T1000 (cell line): ENCODE data around the gene INO80D.
"Not testable (repeated sequence)": the region's sequence is repeated elsewhere in the genome, so short reads cannot be mapped to it uniquely, and the experiment has no call there.

ENCODE experiments used
- DNase-seq: peaks from one replicate; lab custom pipeline; 2025; ENCODE audit warnings: mixed read lengths; lab: John Stamatoyannopoulos, UW

The INO80D gene

DNA sequence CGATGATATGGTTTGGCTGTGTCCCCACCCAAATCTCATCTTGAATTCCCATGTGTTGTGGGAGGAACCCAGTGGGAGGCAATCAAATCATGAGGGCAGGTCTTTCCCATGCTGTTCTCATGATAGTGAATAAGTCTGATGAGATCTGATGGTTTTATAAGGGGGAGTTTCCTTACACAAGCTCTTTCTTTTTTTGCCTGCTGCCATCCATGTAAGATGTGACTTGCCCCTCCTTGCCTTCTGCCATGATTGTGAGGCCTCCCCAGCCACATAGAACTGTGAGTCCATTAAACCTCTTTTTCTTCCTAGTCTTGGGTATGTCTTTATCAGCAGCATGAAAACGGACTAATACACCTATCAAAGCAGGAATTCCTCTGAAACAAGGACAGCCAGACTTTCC lies 107.2 kb downstream of the INO80D start:
- not testable (repeated sequence) for DNase-seq

GRCh38 chr2:205977699-205978098 lies 108.3 kb downstream of the INO80D start:
- DNase-seq: not testable (repeated sequence)

DNA sequence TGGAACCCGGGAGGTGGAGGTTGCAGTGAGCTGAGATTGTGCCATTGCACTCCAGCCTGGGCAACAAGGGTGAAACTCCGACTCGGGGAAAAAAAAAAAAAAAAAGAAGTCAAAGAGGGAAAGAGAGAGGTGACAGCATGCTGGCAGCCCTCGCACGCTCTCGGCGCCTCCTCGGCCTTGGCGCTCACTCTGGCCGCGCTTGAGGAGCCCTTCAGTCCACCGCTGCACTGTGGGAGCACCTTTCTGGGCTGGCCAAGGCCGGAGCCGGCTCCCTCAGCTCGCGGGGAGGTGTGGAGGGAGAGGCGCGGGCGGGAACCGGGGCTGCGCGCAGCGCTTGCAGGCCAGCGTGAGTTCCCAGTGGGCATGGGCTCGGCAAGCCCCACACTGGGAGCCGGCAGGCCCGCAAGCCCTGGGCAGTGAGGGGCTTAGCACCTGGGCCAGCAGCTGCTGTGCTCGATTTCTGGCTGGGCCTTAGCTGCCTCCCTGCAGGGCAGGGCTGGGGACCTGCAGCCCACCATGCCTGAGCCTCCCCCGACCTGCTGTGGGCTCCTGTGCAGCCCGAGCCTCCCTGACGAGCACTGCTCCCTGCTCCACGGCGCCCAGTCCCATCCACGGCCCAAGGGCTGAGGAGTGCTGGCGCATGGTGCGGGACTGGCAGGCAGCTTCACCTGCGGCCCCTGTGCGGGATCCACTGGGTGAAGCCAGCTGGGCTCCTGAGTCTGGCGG lies 108.9 kb downstream of the INO80D start:
- DNase-seq: not testable (repeated sequence)

DNA sequence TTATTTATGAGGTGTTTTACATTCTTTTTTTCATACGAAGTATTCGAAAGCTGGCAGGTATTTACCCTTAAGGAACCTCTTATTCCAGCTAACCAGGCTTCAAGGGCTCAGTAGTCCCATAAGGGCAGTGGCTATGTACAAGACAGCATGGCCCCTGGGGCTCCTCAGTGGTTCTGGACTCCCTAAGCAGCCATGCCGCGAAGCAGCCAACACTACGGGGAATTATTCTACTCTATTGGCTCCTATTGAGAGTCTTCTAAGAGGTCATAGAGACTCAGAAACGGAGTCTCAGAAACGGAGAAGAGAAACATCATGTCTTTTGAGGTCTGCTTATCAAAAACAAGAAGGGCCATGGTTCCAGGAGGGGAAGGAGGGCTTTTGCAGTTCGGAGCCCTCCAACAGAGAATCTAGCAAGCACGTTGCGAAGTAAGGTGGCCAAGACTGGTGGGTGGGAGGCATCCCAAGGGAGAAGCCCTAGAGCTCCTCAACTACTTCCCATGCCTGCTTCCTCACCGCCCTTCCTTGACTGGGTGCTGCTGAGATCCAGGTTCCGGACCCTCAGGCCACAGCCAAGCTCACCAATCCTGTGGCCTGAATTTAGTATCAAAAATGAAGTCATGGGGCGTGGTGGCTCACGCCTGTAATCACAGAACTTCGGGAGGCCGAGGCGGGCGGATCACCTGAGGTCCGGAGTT lies 109.7 kb downstream of the INO80D start:
- DNase-seq: no peak

DNA sequence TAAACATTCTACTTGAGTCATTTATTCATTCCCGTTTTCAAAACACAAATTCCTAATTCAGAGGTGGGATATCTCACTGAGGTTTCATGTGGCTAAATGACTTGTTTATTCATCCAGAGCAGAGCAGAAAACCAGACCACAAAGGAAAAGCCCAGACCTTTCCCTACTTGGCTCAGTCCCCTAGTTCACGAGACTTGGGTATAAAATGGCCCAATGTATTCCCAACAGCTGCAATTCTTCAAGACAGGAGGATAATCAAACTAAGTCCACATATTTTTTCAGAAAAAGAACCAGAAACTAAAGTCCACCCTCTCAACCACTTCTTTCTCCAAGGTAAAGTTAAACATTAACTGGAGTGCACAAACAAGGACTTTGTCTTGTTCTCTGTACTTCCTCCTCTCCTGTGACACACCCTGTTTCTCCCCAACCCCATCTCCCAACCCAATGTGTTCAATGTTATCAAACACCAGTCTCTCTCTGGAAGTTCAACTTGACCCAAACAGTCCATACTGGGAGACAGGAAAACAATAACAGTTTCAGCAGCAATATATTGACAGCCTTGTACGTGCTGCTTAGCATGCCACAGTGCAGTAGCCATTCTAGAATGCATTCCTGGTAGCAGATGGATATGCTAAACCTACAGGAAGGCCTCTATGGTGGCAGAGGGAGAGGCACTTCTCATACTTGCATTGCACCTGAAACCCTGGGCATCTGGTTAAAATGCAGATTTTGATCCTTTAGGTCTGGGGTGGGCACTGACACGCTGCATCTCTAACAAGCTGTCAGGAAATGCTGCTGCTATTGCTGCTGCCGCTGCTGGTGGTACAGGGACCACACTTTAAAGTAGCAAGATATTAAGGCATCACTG lies 110.7 kb downstream of the INO80D start:
- no peak for DNase-seq

DNA sequence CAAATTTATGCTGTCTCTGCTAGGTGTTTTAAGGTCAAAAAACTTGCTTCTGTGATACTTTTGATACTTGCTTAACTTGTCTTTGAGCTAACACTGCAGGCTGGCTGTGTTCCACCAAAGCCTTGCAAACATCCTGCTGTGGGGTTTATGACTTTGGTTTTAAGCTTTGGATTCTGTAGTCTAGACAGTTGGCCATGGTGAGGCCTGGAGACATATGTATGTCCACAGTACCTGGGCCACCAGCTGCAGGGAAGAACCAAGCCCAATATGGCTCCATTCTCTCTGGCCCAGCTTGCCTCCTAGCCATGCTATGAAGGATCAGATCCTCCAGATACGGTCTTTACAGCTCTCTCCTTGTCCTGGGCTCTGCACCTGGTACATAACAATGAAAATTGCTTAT lies 113.9 kb downstream of the INO80D start:
- DNase-seq: no peak

DNA sequence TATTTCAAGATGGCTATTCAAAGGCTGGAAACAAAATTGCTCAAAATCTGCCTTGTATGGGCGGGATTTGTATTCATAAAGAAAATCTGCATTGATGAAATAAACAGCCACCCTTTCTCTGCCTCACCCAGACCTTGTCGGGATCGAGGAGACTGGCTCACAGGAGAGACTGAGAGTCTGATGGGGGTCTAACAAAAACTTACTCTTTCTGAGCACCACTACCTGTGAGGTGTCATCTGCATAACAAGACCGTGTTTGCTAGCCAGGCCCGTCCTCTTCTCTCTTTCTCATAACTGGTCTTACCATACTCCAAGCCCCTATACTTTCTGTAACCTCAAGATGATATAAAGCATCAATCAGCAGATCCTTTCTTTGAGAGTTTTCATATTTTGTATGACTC lies 115.6 kb downstream of the INO80D start:
- no peak for DNase-seq

GRCh38 chr2:205969584-205969983 lies 116.4 kb downstream of the INO80D start:
- no peak for DNase-seq

- no peak for DNase-seq
Measured at GRCh38 chr2:205967391-205968075, 118.4 kb downstream of the INO80D start.

- DNase-seq: no peak
Measured at GRCh38 chr2:205965707-205966106, 120.3 kb downstream of the INO80D start.

GRCh38 chr2:205964111-205964761 lies 121.7 kb downstream of the INO80D start:
- no peak for DNase-seq

DNA sequence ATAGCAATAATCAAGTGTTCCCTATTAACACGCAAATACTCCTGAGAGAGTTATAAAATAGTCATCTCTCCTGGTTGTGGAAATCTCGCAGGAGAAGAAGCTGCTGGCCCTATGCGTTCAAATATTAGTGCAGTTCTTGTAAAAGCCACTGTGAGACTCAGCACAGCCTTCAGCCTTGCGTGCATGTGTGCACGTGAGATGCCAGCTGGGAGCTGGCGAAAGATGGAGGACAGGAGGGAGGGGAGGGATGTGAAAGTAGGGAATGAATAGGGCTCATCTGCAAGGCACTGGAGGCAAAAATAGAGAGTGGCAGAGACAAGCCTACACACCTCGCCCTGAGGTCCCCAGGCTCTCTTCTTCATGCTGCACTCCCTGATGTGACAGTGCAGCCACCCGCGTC lies 126.5 kb downstream of the INO80D start:
- no peak for DNase-seq

- DNase-seq: no peak
Measured at GRCh38 chr2:205957452-205958154, 128.4 kb downstream of the INO80D start.

GRCh38 chr2:205954707-205955106 lies 131.3 kb downstream of the INO80D start:
- DNase-seq: no peak

DNA sequence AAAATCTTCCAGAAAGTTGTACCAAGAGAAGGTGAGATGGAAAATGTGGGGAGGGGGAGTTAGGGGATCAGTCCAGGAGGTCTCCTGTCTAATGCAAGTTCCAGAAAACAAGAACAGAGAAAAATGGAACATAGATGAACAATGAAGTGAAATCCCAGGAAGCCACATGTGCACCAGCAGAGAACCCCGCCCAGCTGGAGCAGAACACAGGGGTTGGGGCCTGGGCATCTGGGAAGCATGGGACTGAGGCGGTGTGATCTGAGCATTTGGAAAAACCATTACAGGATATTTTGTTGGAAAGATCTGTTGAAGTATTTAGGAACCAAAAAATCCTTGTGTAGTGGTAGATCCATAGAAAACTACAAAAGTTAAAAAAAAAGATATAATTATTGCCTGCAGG lies 133.7 kb downstream of the INO80D start:
- no peak for DNase-seq

GRCh38 chr2:205948883-205949282 lies 137.1 kb downstream of the INO80D start:
- no peak for DNase-seq

- DNase-seq: no peak
Measured at GRCh38 chr2:205948496-205948837, 137.5 kb downstream of the INO80D start.

DNA sequence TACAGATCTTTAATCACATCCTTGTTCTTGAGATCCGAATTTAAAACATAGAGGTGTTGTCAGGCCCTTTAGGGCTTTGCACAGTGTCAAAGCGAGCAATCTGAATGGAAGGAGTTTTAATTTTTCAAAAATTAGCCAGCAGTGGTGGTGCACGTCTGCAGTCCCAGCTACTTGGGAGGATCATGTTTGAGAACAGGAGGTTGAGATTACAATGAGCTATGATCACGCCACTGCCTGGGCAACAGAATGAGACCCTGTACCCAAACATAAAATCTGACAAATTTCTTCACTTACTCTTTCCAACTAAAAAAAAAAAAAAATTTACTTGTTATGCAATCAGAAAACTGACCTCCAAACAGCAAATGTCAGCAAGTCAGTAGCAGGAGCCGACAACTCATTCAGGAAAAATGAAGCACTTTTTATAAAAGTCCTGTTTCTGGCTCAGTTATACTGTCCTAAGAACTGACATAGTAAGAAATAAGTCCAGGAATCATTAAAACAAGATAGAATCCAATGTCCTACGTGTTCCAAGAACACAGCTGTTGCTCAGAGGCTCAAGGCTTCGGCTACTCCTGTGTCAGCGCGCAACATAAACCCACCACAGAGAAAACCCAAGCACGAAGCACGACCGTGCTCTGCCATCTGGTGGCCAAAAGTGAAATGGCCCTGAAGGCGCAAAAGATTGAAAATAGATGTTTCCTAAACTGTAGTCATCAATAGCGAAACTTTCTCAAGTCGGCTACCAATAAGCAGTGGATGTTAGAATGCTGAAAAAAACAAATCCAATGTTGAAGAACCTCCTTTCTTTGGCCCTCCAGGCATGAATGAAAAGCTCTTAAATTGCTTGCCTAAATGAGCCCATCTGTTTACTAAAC lies 138.1 kb downstream of the INO80D start:
- peak; percentile 52 for DNase-seq

DNA sequence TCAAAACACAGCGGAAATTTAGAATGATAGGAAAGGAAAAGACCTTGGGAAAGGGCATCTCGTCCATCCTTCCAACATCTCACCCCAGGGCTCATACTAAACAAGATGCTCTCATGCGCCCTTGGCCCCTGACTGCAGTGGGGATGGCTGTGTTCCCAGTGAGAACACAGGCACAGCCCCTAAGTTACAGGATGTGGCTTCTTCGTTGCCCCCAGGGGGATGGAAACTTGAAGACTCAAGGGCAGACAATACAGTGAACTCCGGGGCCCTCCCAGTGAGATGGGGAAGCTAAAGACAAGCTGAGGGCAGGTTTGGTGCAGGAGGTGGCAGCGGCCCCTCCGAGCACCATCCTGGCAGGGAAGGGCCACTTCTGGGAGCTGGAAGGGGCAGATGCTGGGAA lies 139.7 kb downstream of the INO80D start:
- DNase-seq: no peak
